SJSA1 (cell line): ENCODE results near the gene INPP5E. TPM values are rescaled to one million over a fixed set of nuclear protein-coding genes. Genes with fewer than 3 reads are reported as not detected.

Source experiments
- DNase-seq, 2 experiments: peaks; one replicate each; pipeline ENCODE4 v3.0.0-alpha.2; 2015 to 2020; ENCODE audit warnings: low spot score in 2 of 2, low read depth in 1 of 2
- H3K27ac ChIP-seq: fragments of 250-450 bp; sonication (Bioruptor Pico); 2 replicates; pipeline ENCODE4 v1.5.1; 2020; ENCODE audit warnings: mild to moderate bottlenecking, moderate library complexity
- H3K27me3 ChIP-seq: fragments of 250-450 bp; sonication (Bioruptor Pico); replicated peaks from 2 replicates; pipeline ENCODE4 v1.5.1; 2020; ENCODE audit warnings: mild to moderate bottlenecking, moderate library complexity
- H3K36me3 ChIP-seq: fragments of 250-450 bp; sonication (Bioruptor Pico); 2 replicates; pipeline ENCODE4 v1.5.1; 2020; ENCODE audit warnings: mild to moderate bottlenecking
- H3K4me1 ChIP-seq: fragments of 250-450 bp; sonication (Bioruptor Pico); replicated peaks from 2 replicates; pipeline ENCODE4 v1.6.1; 2021; ENCODE audit warnings: mild to moderate bottlenecking
- H3K4me3 ChIP-seq: fragments of 250-450 bp; sonication (Bioruptor Pico); 2 replicates; pipeline ENCODE4 v1.5.1; 2020; ENCODE audit warnings: mild to moderate bottlenecking
- H3K9me3 ChIP-seq: fragments of 250-450 bp; sonication (Bioruptor Pico); replicated peaks from 2 replicates; pipeline ENCODE4 v1.5.1; 2020; ENCODE audit warnings: mild to moderate bottlenecking
- total RNA-seq: library from RNA; depleted of rRNA; stranded (reverse); fragments of >200 nt; shearing (Covaris generic); gene quantifications from 2 replicates; pipeline ENCODE4 v1.2.3, GENCODE V29; 2014

The INPP5E gene
- total RNA-seq, 1 experiment from 2014 or later: 10.0 TPM

DNA sequence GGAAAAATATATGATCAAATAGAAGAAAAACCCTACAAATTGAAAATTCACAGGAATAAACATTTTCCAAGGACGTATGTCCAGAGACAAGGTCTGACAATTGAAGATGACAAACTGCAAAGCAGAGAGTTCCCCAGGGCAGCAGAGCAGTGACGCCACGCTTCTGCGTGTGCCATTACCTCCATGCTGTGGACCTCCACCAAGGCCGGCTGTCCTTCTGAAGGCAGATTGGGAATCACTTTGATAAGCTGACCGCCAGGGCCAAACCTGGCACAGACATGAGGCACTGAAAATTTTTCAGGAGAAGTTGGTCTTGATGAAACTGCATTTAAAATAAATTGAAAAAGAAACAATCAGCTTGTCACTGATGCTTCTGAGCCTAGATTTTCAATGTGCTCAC lies 24.6 kb upstream of the INPP5E start:
- Histone ChIP-seq H3K4me3 (no peak overlapping the region), H3K4me1 (no peaks in the 10 kb centered on the region), H3K27ac (no peak overlapping the region), H3K36me3 (peaks cover 97% of the 10 kb centered on the region), H3K9me3 (no peaks in the 10 kb centered on the region), H3K27me3 (no peaks in the 10 kb centered on the region)
- DNase-seq: no peak

DNA sequence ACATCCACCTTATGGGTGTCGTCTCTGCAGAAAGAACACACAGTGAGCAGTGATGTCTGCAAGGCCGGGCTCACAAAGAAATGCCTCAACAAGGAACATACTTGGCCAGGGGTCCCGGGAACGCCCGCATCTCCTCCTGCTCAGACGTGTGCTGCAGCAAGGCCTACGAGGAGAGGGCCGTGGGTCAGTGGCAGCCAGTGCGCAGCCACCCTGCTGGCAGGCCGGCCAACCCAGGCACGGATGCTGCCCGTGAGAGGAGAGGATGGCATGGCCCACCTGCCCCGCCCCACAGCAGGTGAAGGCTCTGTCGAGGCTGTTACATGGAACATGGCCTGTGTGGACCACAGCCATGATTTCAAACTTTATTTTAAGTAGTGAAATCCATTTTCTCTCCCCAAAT lies 23.9 kb upstream of the INPP5E start:
- Histone ChIP-seq H3K27ac (no peak overlapping the region), H3K27me3 (no peaks in the 10 kb centered on the region), H3K36me3 (peaks cover 97% of the 10 kb centered on the region), H3K9me3 (no peaks in the 10 kb centered on the region), H3K4me1 (no peaks in the 10 kb centered on the region), H3K4me3 (no peak overlapping the region)
- DNase-seq: no peak

GRCh38 chr9:136462664-136463063 lies 23.0 kb upstream of the INPP5E start:
- Histone ChIP-seq H3K4me1 (no peaks in the 10 kb centered on the region), H3K9me3 (no peaks in the 10 kb centered on the region), H3K27me3 (no peaks in the 10 kb centered on the region), H3K4me3 (no peak overlapping the region), H3K27ac (no peak overlapping the region), H3K36me3 (peaks cover 96% of the 10 kb centered on the region)
- no peak for DNase-seq

- Histone ChIP-seq H3K27me3 (no peaks in the 10 kb centered on the region), H3K27ac (no peak overlapping the region), H3K9me3 (no peaks in the 10 kb centered on the region), H3K36me3 (peaks cover 96% of the 10 kb centered on the region), H3K4me1 (no peaks in the 10 kb centered on the region), H3K4me3 (no peak overlapping the region)
- DNase-seq: no peak
Observed at GRCh38 chr9:136460772-136461325, 21.2 kb upstream of the INPP5E start.

DNA sequence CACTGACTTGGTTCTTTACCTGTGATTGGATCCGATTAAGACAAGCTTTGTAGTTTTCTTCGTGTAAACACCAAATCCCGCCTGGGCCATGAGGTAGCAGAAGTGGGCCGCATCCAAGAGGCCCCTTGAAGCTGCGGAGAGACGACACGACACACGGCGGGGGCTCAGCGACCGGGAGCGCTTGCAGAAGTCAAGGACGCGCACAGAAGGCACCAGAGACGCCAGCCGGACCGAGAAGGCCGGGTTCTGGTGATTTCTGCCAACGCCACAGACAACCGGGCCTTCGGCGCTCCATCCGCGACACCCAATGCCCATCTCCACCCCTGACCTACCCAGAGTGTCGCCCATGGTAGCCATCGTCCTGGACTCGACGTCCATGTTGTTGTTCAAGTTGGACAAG lies 19.8 kb upstream of the INPP5E start:
- Histone ChIP-seq H3K36me3 (peaks cover 94% of the 10 kb centered on the region), H3K4me1 (no peaks in the 10 kb centered on the region), H3K27me3 (no peaks in the 10 kb centered on the region), H3K27ac (no peak overlapping the region), H3K9me3 (no peaks in the 10 kb centered on the region), H3K4me3 (no peak overlapping the region)
- DNase-seq: no peak

DNA sequence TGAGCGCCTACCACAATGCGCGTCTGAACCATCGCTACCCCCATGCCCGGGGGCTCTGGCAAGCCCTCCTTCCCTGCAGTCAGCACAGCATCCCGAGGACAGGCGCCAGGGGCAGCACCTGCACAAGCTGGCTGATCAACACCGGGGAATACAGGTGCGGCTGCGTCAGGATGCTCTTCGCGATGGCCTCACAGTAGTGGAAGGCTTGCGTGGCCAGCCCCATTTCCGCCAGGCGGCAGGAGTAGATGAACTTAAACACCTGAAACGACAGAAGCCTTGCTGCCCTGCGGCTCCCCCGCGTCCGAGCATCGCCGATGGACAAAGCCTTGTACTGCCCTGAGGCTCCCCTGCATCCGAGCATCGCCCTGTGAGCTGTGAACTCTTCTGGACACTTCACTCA lies 17.7 kb upstream of the INPP5E start:
- H3K9me3 ChIP-seq: no peaks in the 10 kb centered on the region
- H3K27ac ChIP-seq: no peak overlapping the region
- peaks cover 88% of the 10 kb centered on the region for H3K36me3 ChIP-seq
- H3K4me1 ChIP-seq: no peaks in the 10 kb centered on the region
- H3K4me3 ChIP-seq: no peak overlapping the region
- no peak for DNase-seq
- no peaks in the 10 kb centered on the region for H3K27me3 ChIP-seq

DNA sequence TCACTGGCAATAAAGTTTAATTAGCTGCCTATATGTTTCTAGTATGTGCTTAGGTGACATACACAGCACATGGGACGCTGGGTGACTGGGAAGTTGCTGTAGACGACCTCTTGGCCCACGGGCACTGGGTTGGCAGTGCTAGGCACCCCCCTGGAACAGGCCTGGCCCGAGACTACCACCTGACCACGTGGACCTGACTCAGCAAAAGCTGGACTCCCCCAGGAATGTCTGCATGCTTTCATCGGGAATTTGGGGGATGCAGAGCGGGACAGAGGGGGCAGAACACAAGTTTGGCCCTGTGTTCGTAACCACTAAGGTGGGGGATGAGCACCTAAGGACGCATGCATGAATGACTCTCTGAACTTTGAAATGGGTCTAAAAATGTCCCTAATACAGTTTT lies 16.6 kb upstream of the INPP5E start:
- no peaks in the 10 kb centered on the region for H3K9me3 ChIP-seq
- DNase-seq: no peak
- H3K4me1 ChIP-seq: no peaks in the 10 kb centered on the region
- H3K36me3 ChIP-seq: peaks cover 85% of the 10 kb centered on the region
- H3K27me3 ChIP-seq: no peaks in the 10 kb centered on the region
- H3K27ac ChIP-seq: no peak overlapping the region
- no peak overlapping the region for H3K4me3 ChIP-seq

- H3K36me3 ChIP-seq: peaks cover 87% of the 10 kb centered on the region
- no peaks in the 10 kb centered on the region for H3K27me3 ChIP-seq
- no peak overlapping the region for H3K27ac ChIP-seq
- H3K9me3 ChIP-seq: no peaks in the 10 kb centered on the region
- no peak overlapping the region for H3K4me3 ChIP-seq
- DNase-seq: no peak
- no peaks in the 10 kb centered on the region for H3K4me1 ChIP-seq
Observed at GRCh38 chr9:136455043-136456002, 15.7 kb upstream of the INPP5E start.

- peaks cover 88% of the 10 kb centered on the region for H3K36me3 ChIP-seq
Observed at GRCh38 chr9:136454026-136454796, 14.6 kb upstream of the INPP5E start.

DNA sequence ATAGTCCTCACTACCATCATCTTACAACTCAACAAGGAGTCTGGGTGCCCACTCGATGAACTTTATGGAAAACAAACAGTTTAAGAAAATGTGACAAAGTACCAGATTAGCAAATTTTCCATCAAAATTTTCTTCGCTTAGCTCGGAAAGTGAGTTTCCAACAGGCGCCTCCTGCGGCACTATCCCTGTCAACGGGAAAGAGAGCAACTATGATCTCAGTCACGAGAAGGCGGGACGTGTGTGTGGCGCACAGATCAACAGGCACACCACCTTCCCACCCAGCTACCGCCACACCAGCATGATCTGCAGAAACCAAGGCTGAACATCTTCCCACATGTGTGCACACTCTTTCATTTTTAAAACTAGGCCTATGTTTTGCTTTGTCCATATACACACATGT lies 13.7 kb upstream of the INPP5E start:
- peaks cover 84% of the 10 kb centered on the region for H3K36me3 ChIP-seq
- no peak overlapping the region for H3K27ac ChIP-seq
- no peaks in the 10 kb centered on the region for H3K9me3 ChIP-seq
- no peaks in the 10 kb centered on the region for H3K4me1 ChIP-seq
- no peak for DNase-seq
- H3K4me3 ChIP-seq: no peak overlapping the region
- no peaks in the 10 kb centered on the region for H3K27me3 ChIP-seq

More at GRCh38 chr9:136454026-136454796, 14.6 kb upstream of the INPP5E start:
- Histone ChIP-seq H3K9me3 (no peaks in the 10 kb centered on the region), H3K27me3 (no peaks in the 10 kb centered on the region), H3K4me1 (no peaks in the 10 kb centered on the region), H3K4me3 (no peak overlapping the region), H3K27ac (no peak overlapping the region)
- DNase-seq: no peak

- DNase-seq: no peak
- Histone ChIP-seq H3K27ac (no peak overlapping the region), H3K36me3 (peaks cover 83% of the 10 kb centered on the region), H3K27me3 (no peaks in the 10 kb centered on the region), H3K4me3 (no peak overlapping the region), H3K9me3 (no peaks in the 10 kb centered on the region), H3K4me1 (no peaks in the 10 kb centered on the region)
Observed at GRCh38 chr9:136451221-136451877, 11.7 kb upstream of the INPP5E start.

GRCh38 chr9:136448655-136449054 lies 9.0 kb upstream of the INPP5E start:
- Histone ChIP-seq H3K4me1 (no peaks in the 10 kb centered on the region), H3K27me3 (no peaks in the 10 kb centered on the region), H3K9me3 (no peaks in the 10 kb centered on the region), H3K4me3 (no peak overlapping the region), H3K27ac (no peak overlapping the region), H3K36me3 (peaks cover 77% of the 10 kb centered on the region)
- DNase-seq: no peak

GRCh38 chr9:136447173-136447778 lies 7.6 kb upstream of the INPP5E start:
- DNase-seq: no peak
- H3K27ac ChIP-seq: no peak overlapping the region
- H3K9me3 ChIP-seq: no peaks in the 10 kb centered on the region
- H3K27me3 ChIP-seq: no peaks in the 10 kb centered on the region
- H3K4me1 ChIP-seq: no peaks in the 10 kb centered on the region
- H3K4me3 ChIP-seq: no peak overlapping the region
- H3K36me3 ChIP-seq: peaks cover 81% of the 10 kb centered on the region
